IMR-90 (cell line): Measurements from ENCODE around the gene ALPI. TPM values are rescaled to one million over a fixed set of nuclear protein-coding genes. Genes with fewer than 3 reads are reported as not detected.
"Not testable (repeated sequence)": the region's sequence is repeated elsewhere in the genome, so short reads cannot be mapped to it uniquely, and the experiment has no call there.

Experiments used
- ATAC-seq: fragments of 200-7000 bp; cut with Tn5 transposase; 2 replicates; pipeline ENCODE4 v1.9.1; 2020; ENCODE audit warnings: low read depth, mild to moderate bottlenecking, moderate library complexity
- BruUV-seq: library from RNA; stranded (reverse); fragments of 400-500 nt; replicated peaks from 2 replicates; lab custom pipeline; 2021; lab: Mats Ljungman, UMichigan
- CTCF ChIA-PET: fragments of 300-600 bp; formaldehyde crosslinking; extraction: SDS; loops from one replicate; lab custom pipeline; 2021; ENCODE audit warnings: antibody characterized with exemption; lab: Yijun Ruan, JAX
- POLR2A ChIA-PET: fragments of 300-600 bp; sonication (Branson Sonifier 250); formaldehyde crosslinking; loops from one replicate; lab custom pipeline; 2022; ENCODE audit warnings: antibody characterized with exemption; ENCODE audit not compliant: unreplicated experiment; lab: Charles Lee
- DNase-seq: peaks from one replicate; pipeline ENCODE4 v3.0.0; 2013
- H2AFZ ChIP-seq: replicated peaks from 2 replicates; pipeline ENCODE3; 2013; ENCODE audit warnings: low read length, mild to moderate bottlenecking; ENCODE audit not compliant: poor library complexity
- H2AK5ac ChIP-seq: 2 replicates; pipeline ENCODE4 v1.6.1; 2013; ENCODE audit warnings: low read depth, low read length, inconsistent platforms
- H2AK9ac ChIP-seq: replicated peaks from 2 replicates; pipeline ENCODE3; 2013; ENCODE audit warnings: mild to moderate bottlenecking, low read depth, low read length, moderate library complexity; ENCODE audit not compliant: poor library complexity
- H2BK120ac ChIP-seq: 2 replicates; pipeline ENCODE4 v1.6.1; 2013; ENCODE audit warnings: low read depth, low read length, inconsistent platforms
- H2BK15ac ChIP-seq: 3 replicates; pipeline ENCODE4 v1.6.1; 2013; ENCODE audit warnings: low read depth, low read length, inconsistent platforms
- H2BK20ac ChIP-seq: 2 replicates; pipeline ENCODE4 v1.6.1; 2013; ENCODE audit warnings: low read depth, mild to moderate bottlenecking, inconsistent platforms, low read length, moderate library complexity
- H2BK5ac ChIP-seq: 2 replicates; pipeline ENCODE4 v1.6.1; 2013; ENCODE audit warnings: mild to moderate bottlenecking, low read depth, low read length, inconsistent platforms; ENCODE audit not compliant: poor library complexity, severe bottlenecking
- H3K14ac ChIP-seq: replicated peaks from 2 replicates; pipeline ENCODE4 v1.6.1; 2013; ENCODE audit warnings: low read depth, low read length, inconsistent platforms
- H3K18ac ChIP-seq: 2 replicates; pipeline ENCODE4 v1.6.1; 2013; ENCODE audit warnings: low read depth, low read length, control low read depth
- H3K23ac ChIP-seq: 2 replicates; pipeline ENCODE4 v1.6.1; 2013; ENCODE audit warnings: low read depth, low read length, inconsistent platforms
- H3K27ac ChIP-seq: 2 replicates; pipeline ENCODE4 v1.5.1; 2013; ENCODE audit warnings: mild to moderate bottlenecking, control low read depth, low read length; ENCODE audit not compliant: insufficient read depth
- H3K27me3 ChIP-seq: 2 replicates; pipeline ENCODE4 v1.6.1; 2013; ENCODE audit warnings: low read length; ENCODE audit not compliant: control insufficient read depth, insufficient read depth
- H3K36me3 ChIP-seq: 2 replicates; pipeline ENCODE4 v1.6.1; 2013; ENCODE audit warnings: low read length, mixed read lengths; ENCODE audit not compliant: control insufficient read depth, insufficient read depth
- H3K4ac ChIP-seq: 2 replicates; pipeline ENCODE4 v1.6.1; 2013; ENCODE audit warnings: low read depth, low read length, inconsistent platforms
- H3K4me1 ChIP-seq: 2 replicates; pipeline ENCODE4 v1.6.1; 2013; ENCODE audit warnings: low read length, mixed read lengths; ENCODE audit not compliant: control insufficient read depth, insufficient read depth
- H3K4me2 ChIP-seq: 2 replicates; pipeline ENCODE4 v1.6.1; 2013; ENCODE audit warnings: low read depth, mild to moderate bottlenecking, control low read depth, low read length, moderate library complexity
- H3K4me3 ChIP-seq: 2 replicates; pipeline ENCODE4 v1.5.1; 2013; ENCODE audit warnings: low read depth, mild to moderate bottlenecking, control low read depth, low read length, moderate library complexity; ENCODE audit not compliant: insufficient read depth
- H3K56ac ChIP-seq: 2 replicates; pipeline ENCODE4 v1.6.1; 2013; ENCODE audit warnings: low read length, inconsistent platforms; ENCODE audit not compliant: insufficient read depth; ENCODE audit errors: extremely low read depth
- H3K79me1 ChIP-seq, 2 experiments: 2 replicates each; pipeline ENCODE4 v1.6.1; 2013; ENCODE audit warnings: low read length in 2 of 2, inconsistent platforms in 1 of 2, low read depth in 1 of 2
- H3K9ac ChIP-seq: 2 replicates; pipeline ENCODE4 v1.6.1; 2013; ENCODE audit warnings: low read depth, low read length, control low read depth
- H3K9me1 ChIP-seq: 2 replicates; pipeline ENCODE4 v1.6.1; 2013; ENCODE audit warnings: low read length, inconsistent platforms; ENCODE audit not compliant: insufficient read depth
- H3K9me3 ChIP-seq: 2 replicates; pipeline ENCODE4 v1.6.1; 2013; ENCODE audit warnings: low read length; ENCODE audit not compliant: control insufficient read depth, insufficient read depth
- H4K20me1 ChIP-seq: 2 replicates; pipeline ENCODE4 v1.6.1; 2013; ENCODE audit warnings: low read length, inconsistent platforms; ENCODE audit not compliant: insufficient read depth
- H4K5ac ChIP-seq: 2 replicates; pipeline ENCODE4 v1.6.1; 2013; ENCODE audit warnings: mild to moderate bottlenecking, low read depth, low read length, control low read depth
- H4K8ac ChIP-seq, 2 experiments: 2 replicates each; pipeline ENCODE4 v1.6.1; 2013; ENCODE audit warnings: low read depth in 2 of 2, low read length in 2 of 2, control low read depth in 1 of 2, inconsistent platforms in 1 of 2
- H4K91ac ChIP-seq: 2 replicates; pipeline ENCODE4 v1.6.1; 2013; ENCODE audit warnings: low read depth, low read length, inconsistent platforms; ENCODE audit not compliant: insufficient read depth
- WGBS, 2 experiments: methylation state at CpG; one replicate each; pipeline versions ENCODE4 v1.1.5 to v1.1.7; 2013; ENCODE audit warnings: missing lambda C conversion rate in 2 of 2; ENCODE audit not compliant: insufficient read length in 1 of 2; ENCODE audit errors: extremely low coverage in 2 of 2; 5-methylcytosine and 5-hydroxymethylcytosine counted together
- dilution Hi-C: fragments of 300-500 bp; cut with HindIII; formaldehyde crosslinking; loops from one replicate; pipeline ENCODE4 v1.14.3; 2018; ENCODE audit warnings: low sequenced_read_pairs; ENCODE audit not compliant: unreplicated experiment
- in situ Hi-C: fragments of 300-500 bp; cut with MboI; formaldehyde crosslinking; loops from 3 replicates; pipeline ENCODE4 v1.14.3; 2019; ENCODE audit warnings: low sequenced_read_pairs, inconsistent platforms, mixed read lengths
- intact Hi-C: fragments of 100-400 bp; cut with micrococcal nuclease; formaldehyde crosslinking; loops from 2 replicates; pipeline ENCODE4 v1.10.0; 2022
- polyA plus RNA-seq, 3 experiments: library from polyadenylated mRNA; depleted of rRNA; stranded (reverse); fragments of >200 nt; gene quantifications; 2 replicates each; pipeline ENCODE4 v1.2.3, GENCODE V29; 2012; ENCODE audit warnings: low replicate concordance in 1 of 3
- total RNA-seq: library from RNA; depleted of rRNA; stranded (reverse); fragments of >200 nt; gene quantifications from 2 replicates; pipeline ENCODE4 v1.2.3, GENCODE V29; 2012

ALPI gene
- total and polyA plus RNA-seq, 2 of the 4 experiments (the other 2 are of a cell fraction), result not detected

- in situ Hi-C loops, H3K4me3 ChIP-seq, POLR2A ChIA-PET, H3K4me1 ChIP-seq, H4K91ac ChIP-seq, H2BK15ac ChIP-seq, H3K9ac ChIP-seq, H3K4ac ChIP-seq, H3K27ac ChIP-seq, H2BK120ac ChIP-seq, H3K56ac ChIP-seq, H4K5ac ChIP-seq, H2BK5ac ChIP-seq, DNase-seq, dilution Hi-C loops, H3K36me3 ChIP-seq, H2AFZ ChIP-seq, H3K4me2 ChIP-seq, H3K23ac ChIP-seq, H3K9me1 ChIP-seq, H4K8ac ChIP-seq, H3K14ac ChIP-seq, H2AK5ac ChIP-seq, H4K20me1 ChIP-seq, ATAC-seq, BruUV-seq, H2BK20ac ChIP-seq, H3K9me3 ChIP-seq, H3K79me1 ChIP-seq, CTCF ChIA-PET, H2AK9ac ChIP-seq, H3K18ac ChIP-seq: not testable (repeated sequence)
- intact Hi-C loops, result loop anchor here (5.0 kb wide), 2 partner anchors 116 to 301 kb away; no protein-coding TSS in a partner anchor
- WGBS, 2 experiments, result no CpG with 5 or more reads among the region's 13 CpGs
- peaks cover 10% of the 10 kb centered on the region; the same call in 1 of the 2 replicates for H3K27me3 ChIP-seq
Measured at GRCh38 chr2:232443047-232443446, 12.9 kb upstream of the ALPI start.

GRCh38 chr2:232443669-232444408 lies 12.1 kb upstream of the ALPI start:
- H3K27ac ChIP-seq, H2AK5ac ChIP-seq, H3K14ac ChIP-seq, H3K27me3 ChIP-seq, H2BK15ac ChIP-seq, H4K8ac ChIP-seq, DNase-seq, H3K36me3 ChIP-seq, H3K4me1 ChIP-seq, H3K56ac ChIP-seq, H3K23ac ChIP-seq, dilution Hi-C loops, H2BK5ac ChIP-seq, H2BK20ac ChIP-seq, H3K9ac ChIP-seq, H3K9me3 ChIP-seq, BruUV-seq, H4K20me1 ChIP-seq, H3K79me1 ChIP-seq, H4K5ac ChIP-seq, POLR2A ChIA-PET, H3K4ac ChIP-seq, in situ Hi-C loops, H3K4me2 ChIP-seq, H3K4me3 ChIP-seq, H3K18ac ChIP-seq, ATAC-seq, H4K91ac ChIP-seq, H3K9me1 ChIP-seq, H2BK120ac ChIP-seq: not testable (repeated sequence)
- H2AFZ ChIP-seq, result peak overlapping the region; percentile 78
- CTCF ChIA-PET, result interaction anchor here (0.8 kb wide), 1 partner anchor 21 kb away, joined by 4 read pairs; no protein-coding TSS in a partner anchor
- peak overlapping the region; percentile 15 for H2AK9ac ChIP-seq
- WGBS, 2 experiments, result 30% methylated on average over 2 of the region's 21 CpGs; no CpG with 5 or more reads in 1 of the 2 experiments
- intact Hi-C loops, result loop anchor here (5.0 kb wide), 2 partner anchors 117 to 302 kb away; no protein-coding TSS in a partner anchor
